HCT116 (cell line): Measurements from ENCODE around the gene IL15.

Experiments used
- CTCF ChIP-seq, 3 experiments: fragments of 200-600 bp in 1 of 3; sonication (generic) in 1 of 3; IDR thresholded peaks in 2 of 3; conservative IDR thresholded peaks in 1 of 3; 2 replicates each; pipeline ENCODE4 v1.5.1; 2012 to 2017; ENCODE audit warnings: low read depth in 2 of 3, low read length in 2 of 3, antibody characterized with exemption in 1 of 3, borderline replicate concordance in 1 of 3, control low read depth in 1 of 3, mild to moderate bottlenecking in 1 of 3, mixed read lengths in 1 of 3, mixed run types in 1 of 3, moderate library complexity in 1 of 3; ENCODE audit not compliant: insufficient read depth in 1 of 3
- MAX ChIP-seq: IDR thresholded peaks from 2 replicates; pipeline ENCODE4 v1.6.1; 2012
- YY1 ChIP-seq: IDR thresholded peaks from 2 replicates; pipeline ENCODE4 v1.6.1; 2011; ENCODE audit warnings: low read length, low read depth, moderate library complexity, mild to moderate bottlenecking; ENCODE audit not compliant: insufficient replicate concordance; ENCODE audit errors: extremely low read depth

- TF ChIP-seq MAX (no peak), YY1 (no peak), CTCF (IDR thresholded peaks at IDR 0.05 in 2 of 3, conservative IDR thresholded peaks at IDR 0.05 in 1 of 3; ENCODE audit: borderline replicate concordance in 1 of 3, insufficient read depth in 1 of 3, low read depth in 2 of 3, low read length in 2 of 3) (no peak)
Measured at GRCh38 chr4:141705048-141705746, 68.8 kb downstream of the IL15 start.
